Activated naive CD4-positive, alpha-beta T cell treated with Interleukin-2 at 50 U/mL for 16 hours (primary cell): ENCODE measurements around the gene NOP10.

Experiments used
- DNase-seq: peaks from one replicate; pipeline ENCODE4 v3.0.0-alpha.2; 2020

Gene NOP10

DNA sequence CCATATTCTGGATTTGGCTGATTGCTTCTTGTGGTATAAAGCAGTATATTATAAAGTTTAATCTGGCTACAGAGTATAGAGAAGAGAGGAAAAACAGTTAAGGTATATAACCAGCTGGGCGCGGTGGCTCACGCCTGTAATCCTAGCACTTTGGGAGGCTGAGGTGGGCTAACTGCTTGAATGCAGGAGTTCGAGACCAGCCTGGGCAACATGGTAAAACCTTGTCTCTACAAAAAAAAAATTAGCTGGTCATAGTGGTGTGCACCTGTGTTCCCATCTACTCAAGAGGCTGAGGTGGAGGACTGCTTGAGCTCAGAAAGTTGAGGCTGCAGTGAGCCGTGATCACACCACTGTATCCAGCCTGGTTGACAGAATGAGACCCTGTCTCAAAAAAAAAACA lies 12.7 kb downstream of the NOP10 start:
- no peak for DNase-seq

DNA sequence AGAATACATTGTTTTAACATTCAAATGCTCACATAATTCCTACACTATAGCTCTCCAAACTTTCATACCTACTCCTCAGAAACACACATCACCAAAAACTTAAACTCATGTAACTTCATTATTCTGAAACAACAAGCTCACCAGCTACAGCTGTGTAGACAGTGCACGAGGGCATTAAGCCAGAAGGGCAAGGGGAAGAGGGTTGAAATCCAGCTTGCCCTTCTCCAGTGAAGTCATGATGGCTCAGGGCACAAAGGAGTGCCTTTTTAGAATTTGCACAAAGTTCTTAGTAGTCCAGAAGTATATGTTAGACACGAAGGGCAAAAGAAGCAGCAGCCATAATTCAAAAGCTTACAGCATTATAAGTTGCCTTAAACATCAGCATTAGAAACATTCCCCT lies 13.9 kb downstream of the NOP10 start:
- no peak for DNase-seq

DNA sequence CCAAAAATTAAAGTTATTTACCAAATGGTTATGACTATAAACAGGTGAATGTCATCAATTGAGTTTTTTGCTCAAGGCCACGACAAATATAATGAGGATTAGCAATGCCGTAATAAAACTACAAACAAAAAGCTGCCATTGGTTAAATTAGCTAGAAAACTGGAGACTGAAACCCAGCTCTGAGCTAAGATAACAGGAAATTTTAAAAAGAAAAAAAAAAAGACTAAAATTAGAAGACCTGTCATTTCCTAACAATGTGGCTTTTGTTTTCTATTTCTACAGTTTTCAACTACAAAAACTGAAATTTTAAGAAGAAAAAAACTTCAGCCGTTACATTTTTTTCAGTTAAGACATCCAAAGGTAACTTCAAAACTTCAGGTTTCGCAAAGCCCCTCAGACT lies 15.0 kb downstream of the NOP10 start:
- DNase-seq, result no peak

DNA sequence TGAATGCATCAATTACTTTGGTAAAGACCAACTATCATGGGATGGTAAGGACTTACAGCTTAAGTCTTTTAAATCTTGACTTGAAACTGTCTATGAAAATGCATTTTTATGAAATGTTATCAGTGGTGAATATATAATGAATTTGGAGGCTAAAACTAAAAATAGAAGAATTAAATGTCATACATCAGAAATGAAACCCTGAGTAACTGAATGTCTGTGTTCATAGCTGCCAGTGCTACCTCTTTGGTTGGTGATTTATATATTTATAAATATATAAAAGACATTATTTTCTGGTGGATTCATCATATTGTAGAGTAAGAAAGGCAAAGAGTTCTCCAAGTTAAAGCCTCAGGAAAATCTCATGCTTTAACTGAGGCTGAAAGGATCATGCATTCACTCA lies 17.6 kb downstream of the NOP10 start:
- no peak for DNase-seq

DNA sequence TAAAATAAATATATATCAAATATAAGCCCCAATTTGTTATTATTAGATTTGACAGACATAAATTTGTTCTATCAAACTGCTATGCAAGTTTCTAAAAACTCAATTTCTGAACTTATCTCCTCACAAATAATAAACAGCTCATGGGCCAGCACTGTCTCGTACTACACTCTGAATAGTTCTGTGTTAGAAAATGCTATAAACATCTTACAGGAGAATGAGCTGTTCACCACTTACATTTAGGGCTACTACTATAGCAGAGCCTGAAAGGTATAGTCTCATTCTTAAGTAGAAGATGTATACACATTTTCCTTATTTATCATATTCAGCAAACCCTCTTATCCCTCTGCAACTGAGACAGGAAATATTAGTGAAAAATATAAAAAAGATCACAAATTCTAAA lies 18.0 kb downstream of the NOP10 start:
- no peak for DNase-seq

DNA sequence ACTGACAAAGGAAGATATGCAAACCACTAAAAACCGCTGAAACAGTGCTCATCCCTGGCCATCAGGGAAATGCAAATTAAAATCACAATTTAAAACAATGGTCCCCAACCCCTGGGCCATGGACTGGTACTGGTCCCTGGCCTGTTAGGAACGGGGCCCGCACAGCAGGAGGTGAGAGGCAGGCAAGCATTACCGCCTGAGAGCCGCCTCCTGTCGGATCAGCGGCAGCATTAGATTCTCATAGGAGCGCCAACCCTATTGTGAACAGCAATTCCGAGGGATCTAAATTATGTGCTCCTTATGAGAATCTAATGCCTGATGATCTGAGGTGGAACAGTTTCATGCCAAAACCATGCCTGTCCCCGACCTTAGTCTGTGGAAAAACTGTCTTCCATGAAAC lies 19.7 kb downstream of the NOP10 start:
- DNase-seq, result no peak

DNA sequence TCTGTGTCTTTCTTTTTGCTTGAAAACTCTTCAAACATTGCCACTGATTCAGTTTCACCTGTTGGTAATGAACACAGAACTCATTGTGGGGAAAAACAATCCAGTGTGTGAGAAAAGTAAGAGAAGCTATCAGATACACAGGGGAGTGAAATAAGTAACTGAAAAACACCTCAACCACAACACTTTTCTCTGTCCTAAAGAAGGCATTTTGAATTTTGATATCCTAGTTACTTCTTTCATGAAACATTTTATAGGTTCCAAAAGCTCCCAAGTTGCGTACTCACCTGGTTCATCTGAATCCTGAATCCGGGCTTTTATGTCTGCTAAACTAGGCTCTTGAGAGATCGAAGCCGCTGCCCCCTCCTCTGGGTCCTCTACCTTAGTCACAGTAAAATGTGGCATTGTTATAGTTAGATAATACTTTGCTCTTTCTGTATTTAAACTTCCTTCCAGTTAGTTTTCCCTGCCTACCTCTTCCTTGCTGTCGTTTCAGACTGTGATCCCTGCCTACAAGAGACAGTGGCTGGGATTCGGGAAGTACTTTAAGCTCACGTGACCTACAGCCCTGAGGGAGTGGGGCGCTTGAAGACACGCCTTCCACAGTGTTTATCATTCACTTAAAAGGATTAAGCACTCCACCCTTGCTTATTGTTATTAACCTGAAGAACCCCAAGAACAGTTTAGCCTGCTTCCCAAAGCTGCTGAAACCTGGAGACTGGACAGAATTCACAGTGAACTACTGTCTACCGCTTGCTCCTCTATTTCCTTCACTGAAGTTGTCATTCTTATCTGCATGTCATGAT lies 24.5 kb downstream of the NOP10 start:
- no peak for DNase-seq

DNA sequence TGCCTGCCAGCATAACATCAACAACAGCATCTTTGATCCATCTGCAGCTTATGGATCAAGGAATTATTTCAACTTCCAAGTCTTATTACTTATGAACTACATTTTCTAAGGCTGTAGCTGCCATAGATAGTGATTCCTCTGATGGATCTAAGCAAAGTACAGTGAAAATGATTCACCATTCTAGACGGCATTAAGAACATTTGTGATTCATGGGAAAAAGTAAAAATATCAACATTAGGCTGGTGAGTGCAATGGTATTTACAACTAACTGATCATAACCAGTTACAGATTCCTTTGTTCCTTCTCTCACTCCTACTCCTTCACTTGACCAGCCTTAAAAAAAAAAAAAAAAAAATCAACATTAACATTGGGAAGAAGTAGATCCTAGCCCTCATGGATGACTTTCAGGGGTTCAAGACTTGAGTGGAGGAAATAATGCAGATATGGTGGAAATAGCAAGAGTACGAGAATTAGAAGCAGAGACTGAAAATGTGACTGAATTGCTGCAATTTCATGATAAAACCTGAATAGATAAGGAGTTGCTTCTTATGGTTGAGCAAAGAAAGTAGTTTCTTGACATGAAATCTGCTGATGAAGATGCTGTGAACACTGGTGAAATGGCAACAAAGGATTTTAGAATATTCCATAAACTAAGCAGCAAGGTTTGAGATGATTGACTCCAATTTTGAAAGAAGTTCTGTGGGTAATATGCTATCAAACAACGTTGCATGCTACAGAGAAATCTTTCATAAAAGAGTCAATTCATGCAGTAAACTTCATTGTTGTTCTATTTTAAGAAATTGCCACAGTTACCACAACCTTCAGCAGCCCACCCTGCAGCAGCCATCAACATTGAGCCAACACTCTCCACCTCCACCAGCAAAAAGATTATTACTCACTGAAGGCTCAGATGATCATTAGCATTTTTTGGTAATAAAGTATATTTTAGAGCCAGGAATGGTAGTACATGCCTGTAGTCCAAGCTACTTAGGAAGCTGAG lies 28.1 kb downstream of the NOP10 start:
- DNase-seq, result no peak

DNA sequence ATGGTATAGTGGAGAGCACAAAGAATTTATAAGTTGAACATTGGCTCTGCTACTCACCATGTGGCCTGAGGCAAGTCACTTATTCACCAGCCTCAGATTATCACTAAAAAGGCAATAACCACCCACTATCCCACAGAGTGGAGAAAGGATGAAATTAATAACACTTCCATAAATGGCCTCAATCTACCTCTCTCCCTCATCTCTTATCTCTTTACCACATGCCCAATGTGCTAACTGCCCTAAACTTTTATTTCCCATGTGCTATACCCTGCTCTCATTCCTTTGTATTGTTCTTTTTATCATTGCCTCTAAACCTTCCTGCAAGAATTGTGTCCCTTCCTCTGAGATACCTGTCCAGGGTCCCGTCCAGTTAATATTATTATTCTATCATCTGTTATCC lies 31.4 kb downstream of the NOP10 start:
- DNase-seq, result no peak

DNA sequence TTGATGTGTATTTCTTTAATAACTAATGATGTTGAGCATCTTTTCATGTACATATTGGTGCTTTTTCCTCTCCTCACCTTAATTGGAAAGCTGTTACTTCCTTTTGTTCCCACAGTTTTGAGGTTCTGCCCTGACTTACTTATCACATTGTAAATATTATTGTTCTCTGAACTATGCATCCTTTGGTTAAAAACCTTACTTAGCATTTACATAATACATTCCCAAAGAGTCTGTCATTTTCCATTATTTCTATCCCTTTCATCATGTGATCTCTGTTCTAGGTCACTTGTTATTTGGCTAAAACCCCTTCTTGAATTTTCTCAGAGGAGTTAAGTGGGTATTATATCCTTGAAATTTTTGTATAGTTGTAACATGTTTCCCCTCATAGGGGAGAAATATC lies 38.3 kb downstream of the NOP10 start:
- no peak for DNase-seq

DNA sequence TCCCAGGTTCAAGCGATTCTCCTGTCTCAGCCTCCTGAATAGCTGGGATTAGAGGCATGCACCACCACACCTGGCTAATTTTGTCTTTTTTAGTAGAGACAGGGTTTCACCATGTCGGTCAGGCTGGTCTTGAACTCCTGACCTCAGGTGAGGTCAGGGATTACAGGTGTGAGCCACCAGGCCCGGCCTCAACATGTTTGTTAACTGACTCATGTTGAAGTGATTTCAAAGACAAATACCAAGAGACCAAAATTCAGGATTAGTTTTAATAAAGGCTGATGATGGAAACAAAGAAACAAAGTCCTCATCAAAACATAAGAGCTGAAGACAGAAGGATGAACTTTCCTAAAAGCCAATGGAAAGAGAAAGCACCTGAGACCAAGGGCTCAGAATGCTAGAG lies 41.9 kb downstream of the NOP10 start:
- DNase-seq, result no peak

DNA sequence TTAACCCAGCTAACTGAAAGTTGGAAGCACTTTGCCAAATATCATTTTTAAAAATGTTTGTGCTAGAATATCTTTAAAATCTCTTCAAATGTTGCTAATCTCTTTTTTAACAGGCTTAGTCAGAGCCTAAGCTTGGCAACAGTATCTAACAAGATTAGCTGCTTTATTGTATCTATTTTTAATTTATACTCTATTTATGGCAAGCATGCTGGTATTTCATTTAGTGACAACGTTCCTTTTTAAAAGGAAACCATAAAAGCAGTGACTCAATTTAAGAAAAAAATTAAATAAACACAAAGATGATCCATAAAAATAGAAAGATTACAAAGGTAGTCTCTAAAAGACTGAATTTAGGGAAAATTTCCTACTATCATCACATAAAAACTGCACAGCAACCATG lies 45.9 kb downstream of the NOP10 start:
- DNase-seq, result no peak

DNA sequence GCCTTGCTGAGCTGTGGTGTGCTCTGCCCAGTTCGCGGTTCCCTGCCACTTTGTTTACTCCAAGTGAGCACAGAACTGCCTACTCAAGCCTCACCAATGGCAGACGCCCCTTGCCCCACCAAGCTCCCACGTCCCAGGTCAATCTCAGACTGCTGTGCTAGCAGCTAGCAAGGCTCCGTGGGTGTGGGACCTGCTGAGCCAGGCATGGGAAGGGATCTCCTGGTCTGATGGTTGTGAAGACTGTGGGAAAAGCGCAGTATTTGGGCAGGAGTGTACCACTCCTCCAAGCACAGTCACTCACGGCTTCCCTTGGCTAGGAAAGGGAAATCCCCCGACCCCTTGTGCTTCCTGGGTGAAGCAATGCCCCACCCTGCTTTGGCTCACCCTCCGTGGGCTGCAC lies 50.3 kb downstream of the NOP10 start:
- no peak for DNase-seq
